Duodenal mucosa (tissue), 2 donors: ENCODE data around the gene DENND6A.

ENCODE experiments used
- H3K27ac ChIP-seq: one replicate; pipeline ENCODE4 v1.7.0; 2013; ENCODE audit warnings: low read depth, low read length
- H3K27me3 ChIP-seq, 2 donors: one replicate each; pipeline ENCODE4 v1.7.0; 2013; ENCODE audit warnings: low read length in 2 of 2, control low read depth in 1 of 2; ENCODE audit not compliant: insufficient read depth in 2 of 2, control insufficient read depth in 1 of 2
- H3K36me3 ChIP-seq, 2 donors: one replicate each; pipeline ENCODE4 v1.7.0; 2013; ENCODE audit warnings: low read length in 2 of 2, control low read depth in 1 of 2; ENCODE audit not compliant: insufficient read depth in 2 of 2, control insufficient read depth in 1 of 2
- H3K4me1 ChIP-seq, 2 donors: one replicate each; pipeline ENCODE4 v1.7.0; 2013; ENCODE audit warnings: low read length in 2 of 2, control low read depth in 1 of 2; ENCODE audit not compliant: insufficient read depth in 2 of 2, control insufficient read depth in 1 of 2
- H3K4me3 ChIP-seq, 2 donors: one replicate each; pipeline ENCODE4 v1.7.0; 2013; ENCODE audit warnings: low read length in 2 of 2, low read depth in 1 of 2
- H3K9ac ChIP-seq, 2 donors: one replicate each; pipeline ENCODE4 v1.7.0; 2013; ENCODE audit warnings: low read length in 2 of 2, low read depth in 1 of 2
- H3K9me3 ChIP-seq, 2 donors: one replicate each; pipeline ENCODE4 v1.7.0; 2013; ENCODE audit warnings: low read length in 2 of 2, control low read depth in 1 of 2; ENCODE audit not compliant: control insufficient read depth in 1 of 2

DENND6A gene

GRCh38 chr3:57586778-57587177 is 106.1 kb downstream of the DENND6A start:
- peaks cover 7 to 12% of the 10 kb centered on the region in 2 donors for H3K36me3 ChIP-seq
- no peaks in the 10 kb centered on the region for H3K9me3 ChIP-seq
- H3K4me3 ChIP-seq: no peak overlapping the region
- H3K27ac ChIP-seq: no peak overlapping the region
- H3K4me1 ChIP-seq: peaks cover 12 to 20% of the 10 kb centered on the region in 2 donors
- no peaks in the 10 kb centered on the region for H3K27me3 ChIP-seq
- H3K9ac ChIP-seq: no peak overlapping the region

GRCh38 chr3:57583544-57583943 is 109.3 kb downstream of the DENND6A start:
- no peak overlapping the region for H3K9ac ChIP-seq
- no peak overlapping the region for H3K27ac ChIP-seq
- no peaks in the 10 kb centered on the region for H3K9me3 ChIP-seq
- H3K36me3 ChIP-seq: peaks cover 14 to 32% of the 10 kb centered on the region in 2 donors
- H3K27me3 ChIP-seq: no peaks in the 10 kb centered on the region
- H3K4me3 ChIP-seq: no peak overlapping the region
- H3K4me1 ChIP-seq: peaks cover 20% of the 10 kb centered on the region in 2 donors

DNA sequence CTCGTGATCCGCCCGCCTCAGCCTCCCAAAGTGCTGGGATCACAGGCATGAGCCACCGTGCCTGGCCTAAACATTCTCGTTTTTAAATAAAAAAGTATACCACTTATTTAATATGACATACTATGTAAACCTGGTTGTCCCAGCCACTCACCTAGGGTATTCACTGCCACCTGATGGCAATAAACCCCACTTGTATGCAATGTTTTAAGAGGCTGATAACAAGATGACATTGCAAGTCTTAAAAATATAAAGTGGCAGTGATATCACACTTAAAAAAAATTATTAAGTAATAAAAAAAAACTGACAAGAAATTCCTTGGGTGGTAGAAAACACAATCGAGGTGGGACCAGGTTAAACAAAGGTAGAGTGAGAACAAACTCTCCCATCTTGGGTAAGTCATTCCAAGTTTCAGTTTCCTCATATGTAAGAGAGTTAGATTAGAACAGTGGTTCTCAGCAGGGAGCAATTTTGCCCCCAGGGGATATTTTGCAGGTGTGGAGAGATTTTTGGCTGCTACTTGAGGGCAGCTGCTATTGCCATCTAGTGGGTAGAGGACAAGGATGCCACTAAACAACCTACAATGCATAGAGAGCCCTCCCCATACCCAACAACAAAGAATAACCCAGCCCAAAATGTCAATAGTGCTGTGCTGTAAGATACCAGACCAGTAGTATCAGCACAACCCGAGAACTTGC is 110.3 kb downstream of the DENND6A start:
- Histone ChIP-seq H3K27ac (no peak overlapping the region), H3K4me1 (peaks cover 15% of the 10 kb centered on the region in 2 donors), H3K27me3 (no peaks in the 10 kb centered on the region), H3K36me3 (peaks cover 14 to 32% of the 10 kb centered on the region in 2 donors), H3K4me3 (no peak overlapping the region), H3K9me3 (no peaks in the 10 kb centered on the region), H3K9ac (no peak overlapping the region)

DNA sequence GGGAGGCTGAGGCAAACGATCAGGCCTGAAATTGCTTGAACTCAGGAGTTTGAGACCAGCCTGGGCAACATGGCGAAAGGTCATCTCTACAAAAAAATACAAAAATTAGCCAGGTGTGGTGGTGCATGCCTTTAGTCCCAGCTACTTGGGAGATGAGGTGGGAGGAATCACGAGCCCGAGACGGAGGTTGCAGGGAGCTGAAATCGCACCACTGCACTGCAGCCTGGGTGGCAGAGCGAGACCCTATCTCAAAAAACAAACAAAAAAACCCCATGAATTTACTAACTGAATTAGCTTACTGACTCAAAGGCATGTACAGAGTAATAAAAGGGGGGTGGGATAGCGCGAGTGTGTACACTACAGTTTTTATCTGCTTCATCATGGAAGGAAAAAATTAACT is 115.1 kb downstream of the DENND6A start:
- H3K27ac ChIP-seq: no peak overlapping the region
- H3K4me1 ChIP-seq: peaks cover 14 to 28% of the 10 kb centered on the region in 2 donors
- H3K27me3 ChIP-seq: no peaks in the 10 kb centered on the region
- no peaks in the 10 kb centered on the region for H3K9me3 ChIP-seq
- no peak overlapping the region for H3K4me3 ChIP-seq
- H3K9ac ChIP-seq: no peak overlapping the region
- peaks cover 15 to 60% of the 10 kb centered on the region in 2 donors for H3K36me3 ChIP-seq

DNA sequence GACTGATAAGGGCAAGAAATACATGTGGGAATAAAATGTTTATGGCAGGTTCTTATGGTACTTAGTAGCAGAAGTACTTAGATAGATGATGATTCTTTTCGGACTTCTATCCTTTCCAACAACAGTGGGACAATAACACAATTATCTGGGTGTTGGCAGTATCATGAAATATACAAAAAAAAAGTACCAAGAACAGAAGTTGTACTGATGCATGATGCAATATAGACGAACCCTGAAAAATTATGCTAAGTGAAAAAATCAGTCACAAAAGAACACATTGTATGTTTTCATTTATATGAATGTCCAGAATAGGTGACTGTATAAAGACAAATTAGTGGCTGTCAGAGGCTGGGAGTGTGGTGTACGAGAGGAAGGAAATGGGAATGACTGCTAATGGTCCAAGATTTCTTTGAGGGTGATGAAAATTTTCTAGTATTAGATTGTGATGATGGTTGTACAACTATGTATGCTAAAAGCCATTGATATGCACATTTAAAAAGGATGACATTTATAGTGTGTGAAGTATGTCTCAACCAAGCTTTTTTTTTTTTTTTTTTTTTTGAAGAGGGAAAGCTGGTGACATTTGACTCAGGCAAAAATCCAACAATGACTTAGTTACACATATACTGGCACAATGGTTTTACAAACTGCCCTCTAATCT is 116.8 kb downstream of the DENND6A start:
- no peaks in the 10 kb centered on the region for H3K9me3 ChIP-seq
- peaks cover 14 to 25% of the 10 kb centered on the region in 2 donors for H3K4me1 ChIP-seq
- peaks cover 15 to 68% of the 10 kb centered on the region in 2 donors for H3K36me3 ChIP-seq
- no peak overlapping the region for H3K9ac ChIP-seq
- no peak overlapping the region for H3K4me3 ChIP-seq
- no peak overlapping the region for H3K27ac ChIP-seq
- H3K27me3 ChIP-seq: no peaks in the 10 kb centered on the region
